Caki2 (cell line): ENCODE measurements around the gene CFAP97. TPM values are rescaled to one million over a fixed set of nuclear protein-coding genes. Genes with fewer than 3 reads are reported as not detected.
"Not testable (repeated sequence)": the region's sequence is repeated elsewhere in the genome, so short reads cannot be mapped to it uniquely, and the experiment has no call there.

Experiments
- DNase-seq: peaks from one replicate; pipeline ENCODE4 v3.0.0-alpha.2; 2015; ENCODE audit warnings: low read depth
- in situ Hi-C: cut with HindIII; loops from 2 replicates; pipeline ENCODE4 v1.10.0; 2016; ENCODE audit warnings: low sequenced_read_pairs, low pct_unique_long_range_greater_than_20kb, mixed read lengths
- total RNA-seq: library from RNA; depleted of rRNA; stranded (reverse); fragments of >200 nt; shearing (Covaris generic); gene quantifications from 2 replicates; pipeline ENCODE4 v1.2.3, GENCODE V29; 2014; ENCODE audit warnings: low replicate concordance

CFAP97 gene
- total RNA-seq, 1 experiment from 2014 or later, result 14.1 TPM

- DNase-seq, result no peak
- in situ Hi-C loops, result no loop called here
Measured at GRCh38 chr4:185205697-185206342, 2.0 kb upstream of the CFAP97 start.

- DNase-seq, in situ Hi-C loops: not testable (repeated sequence)
Measured at GRCh38 chr4:185205073-185205472, 1.3 kb upstream of the CFAP97 start.

- in situ Hi-C loops, result no loop called here
- peak; percentile 33 for DNase-seq
Measured at GRCh38 chr4:185204238-185204910, 574 bp upstream of the CFAP97 start.

- DNase-seq, result peak; percentile 52
- in situ Hi-C loops, result no loop called here
Measured at GRCh38 chr4:185202984-185203485, 765 bp downstream of the CFAP97 start.

GRCh38 chr4:185201977-185202962 lies 1.5 kb downstream of the CFAP97 start:
- no peak for DNase-seq
- in situ Hi-C loops, result no loop called here

GRCh38 chr4:185198189-185198588 lies 5.6 kb downstream of the CFAP97 start:
- DNase-seq, in situ Hi-C loops: not testable (repeated sequence)

GRCh38 chr4:185196437-185196836 lies 7.4 kb downstream of the CFAP97 start:
- DNase-seq, result no peak
- in situ Hi-C loops, result no loop called here

- in situ Hi-C loops, result no loop called here
- DNase-seq, result no peak
Measured at GRCh38 chr4:185194924-185195888, 8.6 kb downstream of the CFAP97 start.

- in situ Hi-C loops, result no loop called here
- no peak for DNase-seq
Measured at GRCh38 chr4:185192059-185192458, 11.7 kb downstream of the CFAP97 start.

GRCh38 chr4:185190306-185190856 lies 13.4 kb downstream of the CFAP97 start:
- no peak for DNase-seq
- in situ Hi-C loops, result no loop called here

- in situ Hi-C loops, result no loop called here
- DNase-seq, result no peak
Measured at GRCh38 chr4:185189606-185190305, 14.0 kb downstream of the CFAP97 start.

- DNase-seq, result no peak
- in situ Hi-C loops, result no loop called here
Measured at GRCh38 chr4:185186769-185187168, 17.0 kb downstream of the CFAP97 start.

GRCh38 chr4:185183622-185184281 lies 20.0 kb downstream of the CFAP97 start:
- in situ Hi-C loops, result no loop called here
- DNase-seq, result peak; percentile 36

GRCh38 chr4:185182239-185182638 lies 21.6 kb downstream of the CFAP97 start:
- in situ Hi-C loops, result no loop called here

GRCh38 chr4:185179488-185179887 lies 24.3 kb downstream of the CFAP97 start:
- no peak for DNase-seq
- in situ Hi-C loops, result no loop called here

More at GRCh38 chr4:185182239-185182638, 21.6 kb downstream of the CFAP97 start:
- DNase-seq, result no peak

GRCh38 chr4:185171373-185172071 lies 32.3 kb downstream of the CFAP97 start:
- in situ Hi-C loops, result no loop called here
- no peak for DNase-seq
